ENCODE data around the gene SYNDIG1. TPM values are rescaled to one million over a fixed set of nuclear protein-coding genes. Genes with fewer than 3 reads are reported as not detected.

Gene SYNDIG1
- total RNA-seq, 1 experiment from 2014 or later, result 17.9 TPM

DNA sequence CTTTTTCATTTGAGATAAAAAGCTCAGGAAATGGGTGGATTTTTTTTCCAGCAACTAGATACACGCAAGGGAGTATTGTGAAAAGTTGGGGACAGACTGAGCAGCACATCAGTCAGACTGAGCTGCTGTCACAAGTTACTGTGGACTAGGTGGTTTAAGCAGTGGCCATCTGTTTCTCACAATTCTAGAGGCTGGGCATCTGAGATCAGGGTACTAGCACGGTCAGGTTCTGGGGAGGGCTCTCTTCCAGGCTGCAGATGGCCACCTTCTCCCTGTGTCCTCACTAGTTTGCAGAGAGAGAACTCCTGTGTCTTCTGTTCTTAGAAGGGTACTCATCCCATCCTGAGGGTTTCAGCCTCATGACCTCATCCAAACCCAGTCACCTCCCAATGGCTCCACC, 178.3 kb downstream of the SYNDIG1 start:
- H3K4me1 ChIP-seq (ENCODE audit: insufficient read depth, low read length, poor library complexity, severe bottlenecking), result peaks cover 27% of the 10 kb centered on the region
- intact Hi-C loops (cut with micrococcal nuclease; ENCODE audit: unreplicated experiment), result loop anchor here (5.0 kb wide), 1 partner anchor 175 kb away; no protein-coding TSS in a partner anchor
- no peak overlapping the region for H3K27ac ChIP-seq (ENCODE audit: low read depth, low read length, poor library complexity, severe bottlenecking)
- H3K4me3 ChIP-seq (ENCODE audit: low read depth, low read length, poor library complexity, severe bottlenecking), result no peak overlapping the region
- peaks cover 8% of the 10 kb centered on the region for H3K9me3 ChIP-seq (ENCODE audit: low read depth, low read length, poor library complexity, severe bottlenecking)
- no peaks in the 10 kb centered on the region for H3K27me3 ChIP-seq (replicated peaks; ENCODE audit: insufficient read depth, low read depth, low read length, poor library complexity)
- DNase-seq (ENCODE audit: low spot score), result no peak
- no TSS peak for BruUV-seq (replicated peaks)
- CTCF ChIA-PET, result no interaction called here
- POLR2A ChIA-PET (ENCODE audit: low non-redundant PET), result no interaction called here
- no peaks in the 10 kb centered on the region for H3K36me3 ChIP-seq (ENCODE audit: insufficient read depth, low read length, poor library complexity, severe bottlenecking)
- TF ChIP-seq, protein P1, sequence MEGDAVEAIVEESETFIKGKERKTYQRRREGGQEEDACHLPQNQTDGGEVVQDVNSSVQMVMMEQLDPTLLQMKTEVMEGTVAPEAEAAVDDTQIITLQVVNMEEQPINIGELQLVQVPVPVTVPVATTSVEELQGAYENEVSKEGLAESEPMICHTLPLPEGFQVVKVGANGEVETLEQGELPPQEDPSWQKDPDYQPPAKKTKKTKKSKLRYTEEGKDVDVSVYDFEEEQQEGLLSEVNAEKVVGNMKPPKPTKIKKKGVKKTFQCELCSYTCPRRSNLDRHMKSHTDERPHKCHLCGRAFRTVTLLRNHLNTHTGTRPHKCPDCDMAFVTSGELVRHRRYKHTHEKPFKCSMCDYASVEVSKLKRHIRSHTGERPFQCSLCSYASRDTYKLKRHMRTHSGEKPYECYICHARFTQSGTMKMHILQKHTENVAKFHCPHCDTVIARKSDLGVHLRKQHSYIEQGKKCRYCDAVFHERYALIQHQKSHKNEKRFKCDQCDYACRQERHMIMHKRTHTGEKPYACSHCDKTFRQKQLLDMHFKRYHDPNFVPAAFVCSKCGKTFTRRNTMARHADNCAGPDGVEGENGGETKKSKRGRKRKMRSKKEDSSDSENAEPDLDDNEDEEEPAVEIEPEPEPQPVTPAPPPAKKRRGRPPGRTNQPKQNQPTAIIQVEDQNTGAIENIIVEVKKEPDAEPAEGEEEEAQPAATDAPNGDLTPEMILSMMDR (conservative IDR thresholded peaks at IDR 0.05; ENCODE audit: low read depth, low read length), result no peak
- no peak for TF ChIP-seq EZH2 (IDR thresholded peaks at IDR 0.05; ENCODE audit: borderline replicate concordance, low read depth, low read length, poor library complexity, severe bottlenecking)

DNA sequence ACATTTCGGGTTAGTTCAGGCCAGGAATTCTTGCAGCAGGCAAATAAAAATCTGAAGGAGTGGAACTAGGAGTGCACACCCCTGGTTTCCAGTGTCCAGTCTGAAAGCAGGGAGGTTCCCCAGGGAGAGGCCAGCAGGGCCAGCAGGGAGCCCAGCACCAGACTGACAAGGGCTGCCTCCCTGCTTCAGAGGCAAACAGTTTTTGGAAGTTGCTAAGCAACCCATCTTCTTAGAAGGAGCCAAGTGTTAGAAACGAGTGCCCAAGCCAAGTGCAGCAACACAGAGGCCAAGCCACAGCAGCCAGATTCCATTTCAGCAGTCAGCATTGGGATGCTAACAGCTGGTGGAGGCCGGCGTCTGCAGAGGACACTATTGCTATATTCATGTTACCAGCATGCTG, 179.1 kb downstream of the SYNDIG1 start:
- ChIA-PET CTCF (no interaction called here), POLR2A (ENCODE audit: low non-redundant PET) (no interaction called here)
- TF ChIP-seq EZH2 (IDR thresholded peaks at IDR 0.05; ENCODE audit: borderline replicate concordance, low read depth, low read length, poor library complexity, severe bottlenecking), result no peak
- H3K4me3 ChIP-seq (ENCODE audit: low read depth, low read length, poor library complexity, severe bottlenecking), result no peak overlapping the region
- H3K4me1 ChIP-seq (ENCODE audit: insufficient read depth, low read length, poor library complexity, severe bottlenecking), result peaks cover 35% of the 10 kb centered on the region
- intact Hi-C loops (cut with micrococcal nuclease; ENCODE audit: unreplicated experiment), result loop anchor here (5.0 kb wide), 1 partner anchor 176 kb away; no protein-coding TSS in a partner anchor
- H3K27ac ChIP-seq (ENCODE audit: low read depth, low read length, poor library complexity, severe bottlenecking), result no peak overlapping the region
- H3K9me3 ChIP-seq (ENCODE audit: low read depth, low read length, poor library complexity, severe bottlenecking), result peaks cover 3% of the 10 kb centered on the region
- no peak for DNase-seq (ENCODE audit: low spot score)
- no peaks in the 10 kb centered on the region for H3K27me3 ChIP-seq (replicated peaks; ENCODE audit: insufficient read depth, low read depth, low read length, poor library complexity)
- no TSS peak for BruUV-seq (replicated peaks)
- no peaks in the 10 kb centered on the region for H3K36me3 ChIP-seq (ENCODE audit: insufficient read depth, low read length, poor library complexity, severe bottlenecking)

DNA sequence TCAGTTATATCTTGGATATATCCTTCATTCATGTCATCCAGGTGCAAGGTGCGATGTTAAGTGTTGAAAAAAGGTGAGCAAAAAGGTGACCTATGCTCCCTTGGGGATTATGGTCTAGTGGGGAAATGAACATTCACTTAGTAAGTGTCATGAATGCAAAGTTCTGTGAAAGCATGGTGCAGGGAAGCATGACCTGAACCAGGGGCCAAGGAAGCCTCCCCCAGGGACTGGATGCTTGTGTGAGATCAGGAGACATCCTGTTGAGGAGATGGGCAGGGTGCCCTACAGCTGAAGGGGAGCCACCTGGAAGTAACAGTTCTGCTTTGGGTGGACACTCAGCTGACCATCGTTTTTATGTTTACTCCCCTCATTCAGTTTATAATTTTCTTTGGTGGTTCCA, 179.5 kb downstream of the SYNDIG1 start:
- no peaks in the 10 kb centered on the region for H3K27me3 ChIP-seq (replicated peaks; ENCODE audit: insufficient read depth, low read depth, low read length, poor library complexity)
- BruUV-seq (replicated peaks), result no TSS peak
- POLR2A ChIA-PET (ENCODE audit: low non-redundant PET), result no interaction called here

More for the DNA sequence above, 179.5 kb downstream of the SYNDIG1 start:
- Histone ChIP-seq H3K9me3 (ENCODE audit: low read depth, low read length, poor library complexity, severe bottlenecking) (no peaks in the 10 kb centered on the region), H3K4me1 (ENCODE audit: insufficient read depth, low read length, poor library complexity, severe bottlenecking) (peaks cover 39% of the 10 kb centered on the region), H3K36me3 (ENCODE audit: insufficient read depth, low read length, poor library complexity, severe bottlenecking) (no peaks in the 10 kb centered on the region), H3K27ac (ENCODE audit: low read depth, low read length, poor library complexity, severe bottlenecking) (no peak overlapping the region), H3K4me3 (ENCODE audit: low read depth, low read length, poor library complexity, severe bottlenecking) (no peak overlapping the region)
- CTCF ChIA-PET, result no interaction called here
- no peak for DNase-seq (ENCODE audit: low spot score)
- intact Hi-C loops (cut with micrococcal nuclease; ENCODE audit: unreplicated experiment), result loop anchor here (5.0 kb wide), 1 partner anchor 177 kb away; no protein-coding TSS in a partner anchor
- no peak for TF ChIP-seq EZH2 (IDR thresholded peaks at IDR 0.05; ENCODE audit: borderline replicate concordance, low read depth, low read length, poor library complexity, severe bottlenecking)
- TF ChIP-seq, protein P1 (conservative IDR thresholded peaks at IDR 0.05; ENCODE audit: low read depth, low read length), result no peak

All from A673 (cell line).